ENCODE results near the gene FPR3.

DNA sequence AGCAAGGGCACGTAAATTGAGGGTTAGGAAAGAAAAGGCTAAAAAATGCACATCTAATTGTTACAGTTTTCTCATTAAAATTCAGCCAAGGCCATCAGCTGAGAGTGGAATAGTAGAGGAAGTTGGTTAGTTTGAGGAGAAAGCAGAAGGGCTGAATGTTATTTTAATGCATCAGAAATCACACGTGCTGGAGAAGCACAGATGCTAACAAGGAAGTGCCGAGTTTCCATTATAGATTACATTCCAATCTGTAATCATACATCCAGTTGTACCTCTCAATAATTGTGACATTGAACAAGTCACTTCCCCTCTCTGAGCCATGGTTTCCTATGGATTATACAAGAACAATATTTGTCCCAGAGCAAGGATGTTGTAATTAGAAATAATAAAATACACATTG, 25.1 kb downstream of the FPR3 start:
- TF ChIP-seq YY1 (IDR thresholded peaks at IDR 0.05; ENCODE audit: insufficient read depth, insufficient read length): no peak
- no peak for TF ChIP-seq SUZ12 (IDR thresholded peaks at IDR 0.05; ENCODE audit: extremely low read depth, insufficient read depth, insufficient read length)
